Measurements from ENCODE around the gene CYP4F22.

GRCh38 chr19:15575406-15575805 lies 67.1 kb downstream of the CYP4F22 start:
- TF ChIP-seq EZH2phosphoT487 (IDR thresholded peaks at IDR 0.05; ENCODE audit: low read depth) = no peak
- no peak for TF ChIP-seq CTCF (IDR thresholded peaks at IDR 0.05; ENCODE audit: low read depth, low read length)

All from OCI-LY3 (cell line).